ENCODE data around the gene RNF186.
"Not testable (repeated sequence)": the region's sequence is repeated elsewhere in the genome, so short reads cannot be mapped to it uniquely, and the experiment has no call there.

The RNF186 gene

GRCh38 chr1:19825298-19825697 is 10.2 kb upstream of the RNF186 start:
- peaks cover 4% of the 10 kb centered on the region; the same call in 1 of the 2 replicates for H3K27me3 ChIP-seq (ENCODE audit: insufficient read depth, low read length)
- H3K4me1 ChIP-seq (ENCODE audit: control insufficient read depth, insufficient read depth, low read length, unreplicated experiment): peaks cover 3% of the 10 kb centered on the region
- no peak overlapping the region for H2AFZ ChIP-seq (ENCODE audit: low read length, unreplicated experiment)

GRCh38 chr1:19824541-19824940 is 9.5 kb upstream of the RNF186 start:
- no peak overlapping the region for H3K4me3 ChIP-seq (ENCODE audit: low read depth, low read length)
- peaks cover 4% of the 10 kb centered on the region; the same call in 1 of the 2 replicates for H3K27me3 ChIP-seq (ENCODE audit: insufficient read depth, low read length)
- no peak overlapping the region for H2AFZ ChIP-seq (ENCODE audit: low read length, unreplicated experiment)
- H3K4me1 ChIP-seq (ENCODE audit: control insufficient read depth, insufficient read depth, low read length, unreplicated experiment): peaks cover 3% of the 10 kb centered on the region
- H3K36me3 ChIP-seq (ENCODE audit: insufficient read depth, low read length): no peaks in the 10 kb centered on the region
- no peak overlapping the region for H3K27ac ChIP-seq (ENCODE audit: low read depth, low read length)
- no peaks in the 10 kb centered on the region for H3K79me2 ChIP-seq (ENCODE audit: control insufficient read depth, insufficient read depth, low read length, unreplicated experiment)

More at GRCh38 chr1:19825298-19825697, 10.2 kb upstream of the RNF186 start:
- Histone ChIP-seq H3K27ac (ENCODE audit: low read depth, low read length) (no peak overlapping the region), H3K79me2 (ENCODE audit: control insufficient read depth, insufficient read depth, low read length, unreplicated experiment) (no peaks in the 10 kb centered on the region), H3K36me3 (ENCODE audit: insufficient read depth, low read length) (no peaks in the 10 kb centered on the region), H3K4me3 (ENCODE audit: low read depth, low read length) (no peak overlapping the region)

GRCh38 chr1:19824036-19824435 is 9.0 kb upstream of the RNF186 start:
- no peak overlapping the region for H3K27ac ChIP-seq (ENCODE audit: low read depth, low read length)
- no peak overlapping the region for H2AFZ ChIP-seq (ENCODE audit: low read length, unreplicated experiment)
- no peaks in the 10 kb centered on the region for H3K36me3 ChIP-seq (ENCODE audit: insufficient read depth, low read length)
- peaks cover 3% of the 10 kb centered on the region for H3K4me1 ChIP-seq (ENCODE audit: control insufficient read depth, insufficient read depth, low read length, unreplicated experiment)
- H3K79me2 ChIP-seq (ENCODE audit: control insufficient read depth, insufficient read depth, low read length, unreplicated experiment): no peaks in the 10 kb centered on the region
- peaks cover 4% of the 10 kb centered on the region; the same call in 1 of the 2 replicates for H3K27me3 ChIP-seq (ENCODE audit: insufficient read depth, low read length)
- no peak overlapping the region for H3K4me3 ChIP-seq (ENCODE audit: low read depth, low read length)

GRCh38 chr1:19819701-19820100 is 4.6 kb upstream of the RNF186 start:
- no peaks in the 10 kb centered on the region for H3K36me3 ChIP-seq (ENCODE audit: insufficient read depth, low read length)
- H3K4me1 ChIP-seq (ENCODE audit: control insufficient read depth, insufficient read depth, low read length, unreplicated experiment): peaks cover 1% of the 10 kb centered on the region
- H3K4me3 ChIP-seq (ENCODE audit: low read depth, low read length): no peak overlapping the region
- H3K79me2 ChIP-seq (ENCODE audit: control insufficient read depth, insufficient read depth, low read length, unreplicated experiment): no peaks in the 10 kb centered on the region
- no peak overlapping the region for H2AFZ ChIP-seq (ENCODE audit: low read length, unreplicated experiment)
- H3K27me3 ChIP-seq (ENCODE audit: insufficient read depth, low read length): peaks cover 4% of the 10 kb centered on the region; the same call in 1 of the 2 replicates
- H3K27ac ChIP-seq (ENCODE audit: low read depth, low read length): no peak overlapping the region

GRCh38 chr1:19818324-19818723 is 3.2 kb upstream of the RNF186 start:
- H3K27ac ChIP-seq (ENCODE audit: low read depth, low read length): no peak overlapping the region
- no peak overlapping the region for H3K4me3 ChIP-seq (ENCODE audit: low read depth, low read length)
- peaks cover 4% of the 10 kb centered on the region; the same call in 1 of the 2 replicates for H3K27me3 ChIP-seq (ENCODE audit: insufficient read depth, low read length)
- H3K79me2 ChIP-seq (ENCODE audit: control insufficient read depth, insufficient read depth, low read length, unreplicated experiment): no peaks in the 10 kb centered on the region
- no peaks in the 10 kb centered on the region for H3K36me3 ChIP-seq (ENCODE audit: insufficient read depth, low read length)
- H2AFZ ChIP-seq (ENCODE audit: low read length, unreplicated experiment): no peak overlapping the region
- H3K4me1 ChIP-seq (ENCODE audit: control insufficient read depth, insufficient read depth, low read length, unreplicated experiment): no peaks in the 10 kb centered on the region

GRCh38 chr1:19817160-19817559 is 2.1 kb upstream of the RNF186 start:
- Histone ChIP-seq H3K79me2 (ENCODE audit: control insufficient read depth, insufficient read depth, low read length, unreplicated experiment) (no peaks in the 10 kb centered on the region), H3K4me3 (ENCODE audit: low read depth, low read length) (no peak overlapping the region), H3K4me1 (ENCODE audit: control insufficient read depth, insufficient read depth, low read length, unreplicated experiment) (no peaks in the 10 kb centered on the region), H3K36me3 (ENCODE audit: insufficient read depth, low read length) (no peaks in the 10 kb centered on the region), H3K27ac (ENCODE audit: low read depth, low read length) (no peak overlapping the region), H3K27me3 (ENCODE audit: insufficient read depth, low read length) (peaks cover 3% of the 10 kb centered on the region; the same call in 1 of the 2 replicates), H2AFZ (ENCODE audit: low read length, unreplicated experiment) (no peak overlapping the region)

- H3K27me3 ChIP-seq (ENCODE audit: insufficient read depth, low read length); H3K4me3 ChIP-seq (ENCODE audit: low read depth, low read length); H2AFZ ChIP-seq (ENCODE audit: low read length, unreplicated experiment); H3K36me3 ChIP-seq (ENCODE audit: insufficient read depth, low read length); H3K79me2 ChIP-seq (ENCODE audit: control insufficient read depth, insufficient read depth, low read length, unreplicated experiment); H3K27ac ChIP-seq (ENCODE audit: low read depth, low read length); H3K4me1 ChIP-seq (ENCODE audit: control insufficient read depth, insufficient read depth, low read length, unreplicated experiment): not testable (repeated sequence)
Measured at GRCh38 chr1:19816737-19817086, 1.6 kb upstream of the RNF186 start.

GRCh38 chr1:19815801-19816736 is 986 bp upstream of the RNF186 start:
- H3K4me3 ChIP-seq (ENCODE audit: low read depth, low read length): no peak overlapping the region
- no peak overlapping the region for H3K27ac ChIP-seq (ENCODE audit: low read depth, low read length)
- H3K4me1 ChIP-seq (ENCODE audit: control insufficient read depth, insufficient read depth, low read length, unreplicated experiment): no peaks in the 10 kb centered on the region
- H3K36me3 ChIP-seq (ENCODE audit: insufficient read depth, low read length): no peaks in the 10 kb centered on the region
- H3K27me3 ChIP-seq (ENCODE audit: insufficient read depth, low read length): no peaks in the 10 kb centered on the region
- no peaks in the 10 kb centered on the region for H3K79me2 ChIP-seq (ENCODE audit: control insufficient read depth, insufficient read depth, low read length, unreplicated experiment)
- no peak overlapping the region for H2AFZ ChIP-seq (ENCODE audit: low read length, unreplicated experiment)

- Histone ChIP-seq H2AFZ (ENCODE audit: low read length, unreplicated experiment) (no peak overlapping the region), H3K27ac (ENCODE audit: low read depth, low read length) (no peak overlapping the region), H3K4me1 (ENCODE audit: control insufficient read depth, insufficient read depth, low read length, unreplicated experiment) (no peaks in the 10 kb centered on the region), H3K4me3 (ENCODE audit: low read depth, low read length) (no peak overlapping the region), H3K36me3 (ENCODE audit: insufficient read depth, low read length) (no peaks in the 10 kb centered on the region), H3K79me2 (ENCODE audit: control insufficient read depth, insufficient read depth, low read length, unreplicated experiment) (no peaks in the 10 kb centered on the region), H3K27me3 (ENCODE audit: insufficient read depth, low read length) (no peaks in the 10 kb centered on the region)
Measured at GRCh38 chr1:19814244-19814661, 830 bp downstream of the RNF186 start.

GRCh38 chr1:19813643-19813960 is 1.5 kb downstream of the RNF186 start:
- H3K27me3 ChIP-seq (ENCODE audit: insufficient read depth, low read length): no peaks in the 10 kb centered on the region
- H3K4me1 ChIP-seq (ENCODE audit: control insufficient read depth, insufficient read depth, low read length, unreplicated experiment): no peaks in the 10 kb centered on the region
- no peak overlapping the region for H2AFZ ChIP-seq (ENCODE audit: low read length, unreplicated experiment)
- H3K36me3 ChIP-seq (ENCODE audit: insufficient read depth, low read length): no peaks in the 10 kb centered on the region
- H3K4me3 ChIP-seq (ENCODE audit: low read depth, low read length): no peak overlapping the region
- no peaks in the 10 kb centered on the region for H3K79me2 ChIP-seq (ENCODE audit: control insufficient read depth, insufficient read depth, low read length, unreplicated experiment)
- H3K27ac ChIP-seq (ENCODE audit: low read depth, low read length): no peak overlapping the region

Measured in ACC112 (cell line).